HCT116 (cell line): Measurements from ENCODE around the gene GABRR3. TPM values are rescaled to one million over a fixed set of nuclear protein-coding genes. Genes with fewer than 3 reads are reported as not detected.

Source experiments
- ATAC-seq: fragments of 200-7000 bp; cut with Tn5 transposase; 2 replicates; pipeline ENCODE4 v1.9.1; 2020; ENCODE audit warnings: mild to moderate bottlenecking, moderate library complexity
- BruUV-seq: library from RNA; stranded (reverse); fragments of 400-500 nt; replicated peaks from 2 replicates; lab custom pipeline; 2021; lab: Mats Ljungman, UMichigan
- CTCF ChIA-PET: fragments of 300-600 bp; sonication (Branson Sonifier 250); formaldehyde crosslinking; loops from one replicate; lab custom pipeline; 2021; ENCODE audit warnings: antibody characterized with exemption; lab: Charles Lee
- POLR2A ChIA-PET: fragments of 300-600, 350-600 bp; sonication (Branson Sonifier 250); formaldehyde crosslinking; loops from one replicate; lab custom pipeline; 2021; ENCODE audit warnings: antibody characterized with exemption; lab: Charles Lee
- RAD21 ChIA-PET, 2 experiments: fragments of 300-600 bp; sonication (Branson Sonifier 250); formaldehyde crosslinking; loops; one replicate each; lab custom pipeline; 2023; ENCODE audit warnings: low total read pairs in 2 of 2; ENCODE audit not compliant: uncharacterized antibody in 2 of 2, unreplicated experiment in 2 of 2, low non-redundant PET in 1 of 2; lab: Charles Lee
- DNase-seq: peaks from one replicate; pipeline ENCODE4 v3.0.0-alpha.2; 2010; ENCODE audit warnings: low read depth, low spot score
- H2AFZ ChIP-seq: fragments of 200-600 bp; shearing (Covaris generic), sonication (generic); 2 replicates; pipeline ENCODE4 v1.6.1; 2017; ENCODE audit warnings: low read depth, mixed run types, mixed read lengths, antibody characterized with exemption, low read length; ENCODE audit not compliant: poor library complexity, severe bottlenecking
- H3K27ac ChIP-seq: 2 replicates; pipeline ENCODE4 v1.5.1; 2012; ENCODE audit warnings: low read depth, low read length
- H3K27me3 ChIP-seq: fragments of 200-600 bp; sonication (generic); 2 replicates; pipeline ENCODE4 v1.6.1; 2016; ENCODE audit warnings: mixed run types, low read length, mixed read lengths; ENCODE audit not compliant: insufficient read depth
- H3K36me3 ChIP-seq, 2 experiments: fragments of 200-500 bp in 1 of 2; fragments of 200-600 bp in 1 of 2; sonication (Bioruptor generic) in 1 of 2; sonication (generic) in 1 of 2; 2 replicates each; pipeline versions ENCODE4 v1.5.1 to v1.6.1; 2014 to 2016; ENCODE audit warnings: low read length in 2 of 2, inconsistent platforms in 1 of 2, mixed read lengths in 1 of 2, mixed run types in 1 of 2; ENCODE audit not compliant: insufficient read depth in 2 of 2, control insufficient read depth in 1 of 2
- H3K4me1 ChIP-seq, 2 experiments: fragments of 200-600 bp in 1 of 2; sonication (generic) in 1 of 2; 2 replicates each; pipeline versions ENCODE4 v1.5.1 to v1.6.1; 2012 to 2017; ENCODE audit warnings: low read length in 2 of 2, inconsistent platforms in 1 of 2, mild to moderate bottlenecking in 1 of 2, mixed read lengths in 1 of 2, mixed run types in 1 of 2, moderate library complexity in 1 of 2; ENCODE audit not compliant: insufficient read depth in 2 of 2, control insufficient read depth in 1 of 2
- H3K4me2 ChIP-seq: fragments of 200-600 bp; sonication (generic); 2 replicates; pipeline ENCODE4 v1.6.1; 2017; ENCODE audit warnings: mixed run types, low read length, mixed read lengths
- H3K4me3 ChIP-seq, 2 experiments: fragments of 200-600 bp in 1 of 2; sonication (generic) in 1 of 2; replicated peaks in 1 of 2; 2 replicates each; pipeline ENCODE4 v1.5.1; 2011 to 2016; ENCODE audit warnings: low read length in 2 of 2, control low read depth in 1 of 2, low read depth in 1 of 2, mild to moderate bottlenecking in 1 of 2, mixed read lengths in 1 of 2, mixed run types in 1 of 2
- H3K79me2 ChIP-seq: fragments of 200-600 bp; sonication (generic); 2 replicates; pipeline ENCODE4 v1.6.1; 2017; ENCODE audit warnings: mild to moderate bottlenecking, mixed run types, low read length, moderate library complexity, mixed read lengths; ENCODE audit not compliant: insufficient read depth
- H3K9ac ChIP-seq: fragments of 200-600 bp; sonication (generic); 2 replicates; pipeline ENCODE4 v1.6.1; 2016; ENCODE audit warnings: low read length, mixed read lengths
- H3K9me2 ChIP-seq: fragments of 200-600 bp; sonication (generic), shearing (Covaris generic); 2 replicates; pipeline ENCODE4 v1.6.1; 2017; ENCODE audit warnings: mixed run types, mild to moderate bottlenecking, moderate library complexity; ENCODE audit not compliant: insufficient read depth
- H3K9me3 ChIP-seq, 2 experiments: fragments of 200-500 bp in 1 of 2; fragments of 200-600 bp in 1 of 2; sonication (Bioruptor generic) in 1 of 2; sonication (generic) in 1 of 2; 2 replicates each; pipeline ENCODE4 v1.6.1; 2014 to 2017; ENCODE audit warnings: low read length in 2 of 2, mixed read lengths in 2 of 2, inconsistent platforms in 1 of 2, low read depth in 1 of 2, mild to moderate bottlenecking in 1 of 2, mixed run types in 1 of 2, moderate library complexity in 1 of 2; ENCODE audit not compliant: control insufficient read depth in 1 of 2, insufficient read depth in 1 of 2
- H4K20me1 ChIP-seq: fragments of 200-600 bp; sonication (generic), shearing (Covaris generic); 2 replicates; pipeline ENCODE4 v1.6.1; 2017; ENCODE audit warnings: mixed run types, mild to moderate bottlenecking, moderate library complexity; ENCODE audit not compliant: insufficient read depth
- ATF3 ChIP-seq: IDR thresholded peaks from 2 replicates; pipeline ENCODE4 v1.6.1; 2012
- CBX3 ChIP-seq: IDR thresholded peaks from 2 replicates; pipeline ENCODE4 v1.6.1; 2012; ENCODE audit warnings: low read depth
- EZH2 ChIP-seq: fragments of 200-600 bp; sonication (generic); IDR thresholded peaks from 2 replicates; pipeline ENCODE4 v1.6.1; 2017; ENCODE audit warnings: antibody characterized with exemption, mixed run types
- FOSL1 ChIP-seq: IDR thresholded peaks from 2 replicates; pipeline ENCODE4 v1.6.1; 2012; ENCODE audit warnings: low read depth
- POLR2A ChIP-seq: IDR thresholded peaks from 2 replicates; pipeline ENCODE4 v1.7.0; 2011; ENCODE audit warnings: borderline replicate concordance; ENCODE audit not compliant: insufficient read depth, insufficient read length; ENCODE audit errors: extremely low read depth
- RAD21 ChIP-seq: IDR thresholded peaks from 2 replicates; pipeline ENCODE4 v1.6.1; 2012; ENCODE audit warnings: low read depth, mild to moderate bottlenecking
- REST ChIP-seq: IDR thresholded peaks from 2 replicates; pipeline ENCODE4 v1.6.1; 2012; ENCODE audit warnings: low read depth
- SIN3A ChIP-seq: IDR thresholded peaks from 2 replicates; pipeline ENCODE4 v1.6.1; 2012; ENCODE audit warnings: low read depth
- SRF ChIP-seq: IDR thresholded peaks from 2 replicates; pipeline ENCODE4 v1.6.1; 2012; ENCODE audit warnings: low read depth
- YY1 ChIP-seq: IDR thresholded peaks from 2 replicates; pipeline ENCODE4 v1.6.1; 2011; ENCODE audit warnings: low read length, low read depth, moderate library complexity, mild to moderate bottlenecking; ENCODE audit not compliant: insufficient replicate concordance; ENCODE audit errors: extremely low read depth
- ZBTB33 ChIP-seq: IDR thresholded peaks from 2 replicates; pipeline ENCODE4 v1.6.1; 2011; ENCODE audit warnings: mild to moderate bottlenecking, low read length, moderate library complexity; ENCODE audit not compliant: insufficient replicate concordance; ENCODE audit errors: extremely low read depth
- ZFX ChIP-seq: fragments of 450-650 bp; IDR thresholded peaks from 2 replicates; pipeline ENCODE4 v1.6.1; 2017
- ZNF274 ChIP-seq: fragments of 200-500 bp; sonication (Bioruptor generic); IDR thresholded peaks from 2 replicates; pipeline ENCODE4 v1.6.1; 2014; ENCODE audit warnings: mild to moderate bottlenecking, low read depth, low read length, inconsistent platforms
- intact Hi-C: fragments of 100-400 bp; cut with micrococcal nuclease; formaldehyde crosslinking; loops from 2 replicates; pipeline ENCODE4 v1.10.0; 2022
- total RNA-seq: library from RNA; stranded (reverse); gene quantifications from one replicate; pipeline ENCODE4 v1.2.1, GENCODE V29; 2021; ENCODE audit not compliant: unreplicated experiment

GABRR3 gene
- total RNA-seq, 1 experiment from 2014 or later, result not detected

- Histone ChIP-seq H3K9ac (no peak overlapping the region), H3K79me2 (no peaks in the 10 kb centered on the region), H3K4me2 (no peak overlapping the region), H3K9me3 (no peaks in the 10 kb centered on the region), H3K36me3 (no peaks in the 10 kb centered on the region), H3K9me2 (no peaks in the 10 kb centered on the region), H3K4me1 (no peaks in the 10 kb centered on the region), H2AFZ (no peak overlapping the region), H3K27me3 (no peaks in the 10 kb centered on the region), H3K27ac (no peak overlapping the region), H4K20me1 (no peaks in the 10 kb centered on the region), H3K4me3 (no peak overlapping the region)
- intact Hi-C loops, result no loop called here
- no TSS peak for BruUV-seq
- DNase-seq (no peak), ATAC-seq (no peak)
- ChIA-PET CTCF (no interaction called here), RAD21 (no interaction called here), POLR2A (no interaction called here)
- TF ChIP-seq FOSL1 (no peak), POLR2A (no peak), REST (no peak), SRF (no peak), EZH2 (no peak), ZNF274 (no peak), YY1 (no peak), RAD21 (no peak), CBX3 (no peak), ATF3 (no peak), SIN3A (no peak), ZBTB33 (no peak), ZFX (no peak)
These were observed 46.1 kb downstream of the GABRR3 start for GRCh38 chr3:97988784-97989568.
